ENCODE measurements around the gene PITPNM3. TPM values are rescaled to one million over a fixed set of nuclear protein-coding genes. Genes with fewer than 3 reads are reported as not detected.

The PITPNM3 gene
- total RNA-seq, 1 experiment from 2014 or later, result 4.2 TPM

- intact Hi-C loops (cut with micrococcal nuclease), result loop anchor here (2.0 kb wide), 1 partner anchor 168 kb away; the partner anchor contains the start of genes KIAA0753 and TXNDC17
- H3K36me3 ChIP-seq (ENCODE audit: control insufficient read depth in 1 of 2, insufficient read depth in 2 of 2, low read length in 2 of 2), result no peaks in the 10 kb centered on the region
- H2AFZ ChIP-seq (ENCODE audit: low read depth, low read length, poor library complexity, severe bottlenecking), result no peak overlapping the region
- no peaks in the 10 kb centered on the region for H3K9me2 ChIP-seq (ENCODE audit: insufficient read depth)
- H3K27ac ChIP-seq (ENCODE audit: low read depth, low read length), result no peak overlapping the region
- no peak overlapping the region for H3K4me2 ChIP-seq (ENCODE audit: low read length)
- RAD21 ChIA-PET (ENCODE audit: low non-redundant PET in 1 of 2, low total read pairs in 2 of 2, uncharacterized antibody in 2 of 2, unreplicated experiment in 2 of 2), result interaction anchor here (0.6 to 1.1 kb wide), 3 partner anchors 125 to 533 kb away, joined by 3 to 4 read pairs (median 3); no protein-coding TSS in a partner anchor
- ATAC-seq, result no peak; the same call in 1 of the 2 replicates
- TF ChIP-seq, protein P1, sequence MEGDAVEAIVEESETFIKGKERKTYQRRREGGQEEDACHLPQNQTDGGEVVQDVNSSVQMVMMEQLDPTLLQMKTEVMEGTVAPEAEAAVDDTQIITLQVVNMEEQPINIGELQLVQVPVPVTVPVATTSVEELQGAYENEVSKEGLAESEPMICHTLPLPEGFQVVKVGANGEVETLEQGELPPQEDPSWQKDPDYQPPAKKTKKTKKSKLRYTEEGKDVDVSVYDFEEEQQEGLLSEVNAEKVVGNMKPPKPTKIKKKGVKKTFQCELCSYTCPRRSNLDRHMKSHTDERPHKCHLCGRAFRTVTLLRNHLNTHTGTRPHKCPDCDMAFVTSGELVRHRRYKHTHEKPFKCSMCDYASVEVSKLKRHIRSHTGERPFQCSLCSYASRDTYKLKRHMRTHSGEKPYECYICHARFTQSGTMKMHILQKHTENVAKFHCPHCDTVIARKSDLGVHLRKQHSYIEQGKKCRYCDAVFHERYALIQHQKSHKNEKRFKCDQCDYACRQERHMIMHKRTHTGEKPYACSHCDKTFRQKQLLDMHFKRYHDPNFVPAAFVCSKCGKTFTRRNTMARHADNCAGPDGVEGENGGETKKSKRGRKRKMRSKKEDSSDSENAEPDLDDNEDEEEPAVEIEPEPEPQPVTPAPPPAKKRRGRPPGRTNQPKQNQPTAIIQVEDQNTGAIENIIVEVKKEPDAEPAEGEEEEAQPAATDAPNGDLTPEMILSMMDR (IDR thresholded peaks at IDR 0.05 in 2 of 3, conservative IDR thresholded peaks at IDR 0.05 in 1 of 3; ENCODE audit: borderline replicate concordance in 1 of 3, insufficient read depth in 1 of 3, low read depth in 2 of 3, low read length in 2 of 3), result no peak
- TF ChIP-seq EZH2phosphoT487 (IDR thresholded peaks at IDR 0.05; ENCODE audit: borderline replicate concordance) (no peak), YY1 (IDR thresholded peaks at IDR 0.05; ENCODE audit: extremely low read depth, insufficient replicate concordance, low read depth, low read length) (no peak), POLR2AphosphoS5 (IDR thresholded peaks at IDR 0.05; ENCODE audit: low read depth, low read length) (no peak)
- TF ChIP-seq, protein P2, sequence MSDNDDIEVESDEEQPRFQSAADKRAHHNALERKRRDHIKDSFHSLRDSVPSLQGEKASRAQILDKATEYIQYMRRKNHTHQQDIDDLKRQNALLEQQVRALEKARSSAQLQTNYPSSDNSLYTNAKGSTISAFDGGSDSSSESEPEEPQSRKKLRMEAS (IDR thresholded peaks at IDR 0.05), result no peak
- no TSS peak for BruUV-seq (replicated peaks)
- DNase-seq (ENCODE audit: low read depth, low spot score), result no peak
- peaks cover 12 to 18% of the 10 kb centered on the region in 2 experiments; a peak in 3 of 4 replicates for H3K4me1 ChIP-seq (ENCODE audit: control insufficient read depth in 1 of 2, insufficient read depth in 2 of 2, low read length in 2 of 2)
- H3K9me3 ChIP-seq (ENCODE audit: control insufficient read depth in 1 of 2, insufficient read depth in 1 of 2, low read depth in 1 of 2, low read length in 2 of 2), result peaks cover 0 to 5% of the 10 kb centered on the region in 2 experiments; a peak in 1 of 4 replicates
- POLR2A ChIA-PET, result interaction anchor here (0.6 kb wide), 1 partner anchor 10 kb away, joined by 3 read pairs; no protein-coding TSS in a partner anchor
- H3K9ac ChIP-seq (ENCODE audit: low read length), result no peak overlapping the region
- CTCF ChIA-PET, result interaction anchor here (0.7 to 2.7 kb wide), 13 partner anchors 12 to 532 kb away, joined by 3 to 19 read pairs (median 3); partner anchors contain the start of genes C17orf100 and MED31
- no peak overlapping the region for H3K4me3 ChIP-seq (replicated peaks in 1 of 2; ENCODE audit: low read depth in 1 of 2, low read length in 2 of 2)
- H3K79me2 ChIP-seq (ENCODE audit: insufficient read depth, low read length), result no peaks in the 10 kb centered on the region
- H3K27me3 ChIP-seq (ENCODE audit: insufficient read depth, low read length), result no peaks in the 10 kb centered on the region
- H4K20me1 ChIP-seq (ENCODE audit: insufficient read depth), result no peaks in the 10 kb centered on the region
Observed at GRCh38 chr17:6472517-6472916, 83.8 kb downstream of the PITPNM3 start.

Data from HCT116 (cell line).